ENCODE results near the gene FMNL3. TPM values are rescaled to one million over a fixed set of nuclear protein-coding genes. Genes with fewer than 3 reads are reported as not detected.

The FMNL3 gene
- total and polyA plus RNA-seq, 2 of the 8 experiments (the other 6 are each of a cell fraction or from before 2014, with no cell fraction given) = 8.6 to 29.0 TPM

DNA sequence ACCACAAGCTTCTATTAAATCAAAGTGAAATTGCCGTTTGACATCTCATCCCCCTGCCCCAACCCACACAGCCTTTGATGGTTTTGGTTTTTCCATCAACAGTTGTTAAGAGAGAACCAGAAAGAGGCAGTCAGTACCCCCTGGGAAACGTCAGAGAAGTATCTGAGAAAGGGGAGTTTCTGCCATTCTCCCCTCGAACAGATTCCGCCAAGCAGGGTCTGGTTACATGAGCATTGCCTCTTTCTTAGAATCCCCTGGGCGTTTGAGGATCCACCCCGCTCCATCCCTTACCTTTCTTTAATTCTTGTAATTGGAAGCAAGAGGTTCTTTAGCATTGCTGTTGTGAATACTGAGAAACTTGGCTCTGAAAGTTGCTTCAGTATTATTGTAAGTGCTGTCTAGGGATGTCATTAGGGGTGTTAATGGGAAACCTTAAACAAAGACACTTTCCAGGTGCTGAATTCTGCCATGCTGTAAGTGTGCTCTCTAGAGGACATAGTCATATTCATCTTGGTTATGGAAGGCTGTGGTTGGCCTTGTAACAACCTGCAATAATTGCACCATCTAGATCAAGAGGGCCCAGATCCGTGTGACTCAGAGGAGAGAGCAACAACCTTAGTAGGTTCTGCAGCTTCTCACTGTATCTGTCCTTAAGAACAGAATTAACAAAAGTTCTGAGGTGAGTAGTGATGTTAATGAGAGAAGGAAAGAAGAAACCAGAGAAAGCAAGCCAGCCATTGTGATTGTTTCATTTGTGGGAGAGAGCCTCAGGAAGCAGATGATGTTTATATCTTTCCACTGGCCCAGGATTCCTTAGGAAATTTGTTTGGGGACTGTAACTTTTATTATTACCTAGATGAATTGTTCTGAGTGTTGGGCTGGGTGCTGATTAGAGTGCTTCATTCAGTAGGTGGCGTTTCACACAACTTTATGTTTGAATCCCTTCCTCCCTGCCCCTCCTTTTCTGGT lies 43.1 kb upstream of the FMNL3 start (continued):
- TF ChIP-seq, protein P1, sequence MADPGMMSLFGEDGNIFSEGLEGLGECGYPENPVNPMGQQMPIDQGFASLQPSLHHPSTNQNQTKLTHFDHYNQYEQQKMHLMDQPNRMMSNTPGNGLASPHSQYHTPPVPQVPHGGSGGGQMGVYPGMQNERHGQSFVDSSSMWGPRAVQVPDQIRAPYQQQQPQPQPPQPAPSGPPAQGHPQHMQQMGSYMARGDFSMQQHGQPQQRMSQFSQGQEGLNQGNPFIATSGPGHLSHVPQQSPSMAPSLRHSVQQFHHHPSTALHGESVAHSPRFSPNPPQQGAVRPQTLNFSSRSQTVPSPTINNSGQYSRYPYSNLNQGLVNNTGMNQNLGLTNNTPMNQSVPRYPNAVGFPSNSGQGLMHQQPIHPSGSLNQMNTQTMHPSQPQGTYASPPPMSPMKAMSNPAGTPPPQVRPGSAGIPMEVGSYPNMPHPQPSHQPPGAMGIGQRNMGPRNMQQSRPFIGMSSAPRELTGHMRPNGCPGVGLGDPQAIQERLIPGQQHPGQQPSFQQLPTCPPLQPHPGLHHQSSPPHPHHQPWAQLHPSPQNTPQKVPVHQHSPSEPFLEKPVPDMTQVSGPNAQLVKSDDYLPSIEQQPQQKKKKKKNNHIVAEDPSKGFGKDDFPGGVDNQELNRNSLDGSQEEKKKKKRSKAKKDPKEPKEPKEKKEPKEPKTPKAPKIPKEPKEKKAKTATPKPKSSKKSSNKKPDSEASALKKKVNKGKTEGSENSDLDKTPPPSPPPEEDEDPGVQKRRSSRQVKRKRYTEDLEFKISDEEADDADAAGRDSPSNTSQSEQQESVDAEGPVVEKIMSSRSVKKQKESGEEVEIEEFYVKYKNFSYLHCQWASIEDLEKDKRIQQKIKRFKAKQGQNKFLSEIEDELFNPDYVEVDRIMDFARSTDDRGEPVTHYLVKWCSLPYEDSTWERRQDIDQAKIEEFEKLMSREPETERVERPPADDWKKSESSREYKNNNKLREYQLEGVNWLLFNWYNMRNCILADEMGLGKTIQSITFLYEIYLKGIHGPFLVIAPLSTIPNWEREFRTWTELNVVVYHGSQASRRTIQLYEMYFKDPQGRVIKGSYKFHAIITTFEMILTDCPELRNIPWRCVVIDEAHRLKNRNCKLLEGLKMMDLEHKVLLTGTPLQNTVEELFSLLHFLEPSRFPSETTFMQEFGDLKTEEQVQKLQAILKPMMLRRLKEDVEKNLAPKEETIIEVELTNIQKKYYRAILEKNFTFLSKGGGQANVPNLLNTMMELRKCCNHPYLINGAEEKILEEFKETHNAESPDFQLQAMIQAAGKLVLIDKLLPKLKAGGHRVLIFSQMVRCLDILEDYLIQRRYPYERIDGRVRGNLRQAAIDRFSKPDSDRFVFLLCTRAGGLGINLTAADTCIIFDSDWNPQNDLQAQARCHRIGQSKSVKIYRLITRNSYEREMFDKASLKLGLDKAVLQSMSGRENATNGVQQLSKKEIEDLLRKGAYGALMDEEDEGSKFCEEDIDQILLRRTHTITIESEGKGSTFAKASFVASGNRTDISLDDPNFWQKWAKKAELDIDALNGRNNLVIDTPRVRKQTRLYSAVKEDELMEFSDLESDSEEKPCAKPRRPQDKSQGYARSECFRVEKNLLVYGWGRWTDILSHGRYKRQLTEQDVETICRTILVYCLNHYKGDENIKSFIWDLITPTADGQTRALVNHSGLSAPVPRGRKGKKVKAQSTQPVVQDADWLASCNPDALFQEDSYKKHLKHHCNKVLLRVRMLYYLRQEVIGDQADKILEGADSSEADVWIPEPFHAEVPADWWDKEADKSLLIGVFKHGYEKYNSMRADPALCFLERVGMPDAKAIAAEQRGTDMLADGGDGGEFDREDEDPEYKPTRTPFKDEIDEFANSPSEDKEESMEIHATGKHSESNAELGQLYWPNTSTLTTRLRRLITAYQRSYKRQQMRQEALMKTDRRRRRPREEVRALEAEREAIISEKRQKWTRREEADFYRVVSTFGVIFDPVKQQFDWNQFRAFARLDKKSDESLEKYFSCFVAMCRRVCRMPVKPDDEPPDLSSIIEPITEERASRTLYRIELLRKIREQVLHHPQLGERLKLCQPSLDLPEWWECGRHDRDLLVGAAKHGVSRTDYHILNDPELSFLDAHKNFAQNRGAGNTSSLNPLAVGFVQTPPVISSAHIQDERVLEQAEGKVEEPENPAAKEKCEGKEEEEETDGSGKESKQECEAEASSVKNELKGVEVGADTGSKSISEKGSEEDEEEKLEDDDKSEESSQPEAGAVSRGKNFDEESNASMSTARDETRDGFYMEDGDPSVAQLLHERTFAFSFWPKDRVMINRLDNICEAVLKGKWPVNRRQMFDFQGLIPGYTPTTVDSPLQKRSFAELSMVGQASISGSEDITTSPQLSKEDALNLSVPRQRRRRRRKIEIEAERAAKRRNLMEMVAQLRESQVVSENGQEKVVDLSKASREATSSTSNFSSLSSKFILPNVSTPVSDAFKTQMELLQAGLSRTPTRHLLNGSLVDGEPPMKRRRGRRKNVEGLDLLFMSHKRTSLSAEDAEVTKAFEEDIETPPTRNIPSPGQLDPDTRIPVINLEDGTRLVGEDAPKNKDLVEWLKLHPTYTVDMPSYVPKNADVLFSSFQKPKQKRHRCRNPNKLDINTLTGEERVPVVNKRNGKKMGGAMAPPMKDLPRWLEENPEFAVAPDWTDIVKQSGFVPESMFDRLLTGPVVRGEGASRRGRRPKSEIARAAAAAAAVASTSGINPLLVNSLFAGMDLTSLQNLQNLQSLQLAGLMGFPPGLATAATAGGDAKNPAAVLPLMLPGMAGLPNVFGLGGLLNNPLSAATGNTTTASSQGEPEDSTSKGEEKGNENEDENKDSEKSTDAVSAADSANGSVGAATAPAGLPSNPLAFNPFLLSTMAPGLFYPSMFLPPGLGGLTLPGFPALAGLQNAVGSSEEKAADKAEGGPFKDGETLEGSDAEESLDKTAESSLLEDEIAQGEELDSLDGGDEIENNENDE (IDR thresholded peaks at IDR 0.05; ENCODE audit: insufficient replicate concordance, low read length) = no peak
- no peak for TF ChIP-seq CEBPB (IDR thresholded peaks at IDR 0.05; ENCODE audit: low read depth, low read length)
- no peak for TF ChIP-seq CREB1 (IDR thresholded peaks at IDR 0.05)
- no peak for TF ChIP-seq SIN3A (conservative IDR thresholded peaks at IDR 0.05 in 1 of 2, IDR thresholded peaks at IDR 0.05 in 1 of 2; ENCODE audit: low read depth in 1 of 2, low read length in 2 of 2)
- TF ChIP-seq JUND (IDR thresholded peaks at IDR 0.05; ENCODE audit: low read length) = no peak
- TF ChIP-seq, protein P2, sequence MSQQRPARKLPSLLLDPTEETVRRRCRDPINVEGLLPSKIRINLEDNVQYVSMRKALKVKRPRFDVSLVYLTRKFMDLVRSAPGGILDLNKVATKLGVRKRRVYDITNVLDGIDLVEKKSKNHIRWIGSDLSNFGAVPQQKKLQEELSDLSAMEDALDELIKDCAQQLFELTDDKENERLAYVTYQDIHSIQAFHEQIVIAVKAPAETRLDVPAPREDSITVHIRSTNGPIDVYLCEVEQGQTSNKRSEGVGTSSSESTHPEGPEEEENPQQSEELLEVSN (IDR thresholded peaks at IDR 0.05) = no peak
- TF ChIP-seq TEAD4 (IDR thresholded peaks at IDR 0.05; ENCODE audit: low read depth, low read length) = no peak
- TF ChIP-seq CBX5 (IDR thresholded peaks at IDR 0.05; ENCODE audit: low read depth, low read length) = no peak
- no peak for TF ChIP-seq FOSL1 (IDR thresholded peaks at IDR 0.05; ENCODE audit: insufficient read depth, low read depth, low read length)

All from H1 (cell line).